Immature natural killer cell (primary cell): Measurements from ENCODE around the gene PSTPIP2. TPM values are rescaled to one million over a fixed set of nuclear protein-coding genes. Genes with fewer than 3 reads are reported as not detected.
"Not testable (repeated sequence)": the region's sequence is repeated elsewhere in the genome, so short reads cannot be mapped to it uniquely, and the experiment has no call there.

ENCODE experiments used
- DNase-seq, 3 donors: peaks; one replicate each; pipeline ENCODE4 v3.0.0; 2022; ENCODE audit warnings: mixed read lengths in 1 of 3
- H3K27ac Mint-ChIP-seq, 6 donors: one replicate each; pipeline ENCODE4 v1.8.0; 2020; ENCODE audit warnings: mixed read lengths in 6 of 6, mild to moderate bottlenecking in 5 of 6, inconsistent platforms in 4 of 6, moderate library complexity in 3 of 6
- H3K27me3 Mint-ChIP-seq, 3 donors: one replicate each; pipeline ENCODE4 v1.8.0; 2020 to 2021; ENCODE audit warnings: low read depth in 3 of 3, mild to moderate bottlenecking in 3 of 3, mixed read lengths in 3 of 3, moderate library complexity in 3 of 3, inconsistent platforms in 1 of 3
- H3K36me3 Mint-ChIP-seq, 3 donors: one replicate each; pipeline ENCODE4 v1.8.0; 2020; ENCODE audit warnings: mixed read lengths in 3 of 3, inconsistent platforms in 2 of 3, mild to moderate bottlenecking in 2 of 3
- H3K4me1 Mint-ChIP-seq, 2 donors: one replicate each; pipeline ENCODE4 v1.8.0; 2020; ENCODE audit warnings: inconsistent platforms in 2 of 2, mild to moderate bottlenecking in 2 of 2, mixed read lengths in 2 of 2, moderate library complexity in 1 of 2
- H3K4me3 Mint-ChIP-seq, 5 donors: one replicate each; pipeline ENCODE4 v1.8.0; 2020; ENCODE audit warnings: mild to moderate bottlenecking in 5 of 5, mixed read lengths in 5 of 5, inconsistent platforms in 3 of 5, moderate library complexity in 3 of 5
- H3K9me3 Mint-ChIP-seq, 6 donors: one replicate each; pipeline ENCODE4 v1.8.0; 2020; ENCODE audit warnings: mild to moderate bottlenecking in 6 of 6, mixed read lengths in 6 of 6, inconsistent platforms in 4 of 6, moderate library complexity in 3 of 6
- polyA plus RNA-seq, 3 donors: library from polyadenylated mRNA; unstranded; fragments of 300-500 nt; fragmentation: Illumina TruSeq; gene quantifications; one replicate each; pipeline ENCODE4 v1.2.3, GENCODE V29; 2021

PSTPIP2 gene
- polyA plus RNA-seq, 3 donors from 2014 or later, result 27.7 to 37.7 (median 31.6) TPM

GRCh38 chr18:45978084-45978483 lies 94.0 kb downstream of the PSTPIP2 start:
- Mint-ChIP-seq H3K27ac (no peak overlapping the region), H3K27me3 (peaks cover 0 to 3% (median 0%) of the 10 kb centered on the region in 3 donors), H3K4me3 (no peak overlapping the region), H3K4me1 (peaks cover 3 to 8% of the 10 kb centered on the region in 2 donors), H3K36me3 (peaks cover 0 to 6% (median 5%) of the 10 kb centered on the region in 3 donors), H3K9me3 (no peaks in the 10 kb centered on the region)
- no peak for DNase-seq

GRCh38 chr18:45976974-45977373 lies 95.1 kb downstream of the PSTPIP2 start:
- DNase-seq, result no peak
- Mint-ChIP-seq H3K27me3 (peaks cover 0 to 3% (median 0%) of the 10 kb centered on the region in 3 donors), H3K9me3 (no peaks in the 10 kb centered on the region), H3K27ac (no peak overlapping the region), H3K4me3 (no peak overlapping the region), H3K36me3 (peaks cover 0 to 3% (median 0%) of the 10 kb centered on the region in 3 donors), H3K4me1 (peaks cover 3 to 8% of the 10 kb centered on the region in 2 donors)

- peaks cover 3 to 8% of the 10 kb centered on the region in 2 donors for H3K4me1 Mint-ChIP-seq
- peaks cover 0 to 3% (median 0%) of the 10 kb centered on the region in 3 donors for H3K36me3 Mint-ChIP-seq
- DNase-seq, result no peak
- H3K27ac Mint-ChIP-seq, result no peak overlapping the region
- H3K9me3 Mint-ChIP-seq, result no peaks in the 10 kb centered on the region
- H3K27me3 Mint-ChIP-seq, result peaks cover 0 to 3% (median 0%) of the 10 kb centered on the region in 3 donors
- H3K4me3 Mint-ChIP-seq, result no peak overlapping the region
These were observed 95.5 kb downstream of the PSTPIP2 start for GRCh38 chr18:45976566-45976965.

DNA sequence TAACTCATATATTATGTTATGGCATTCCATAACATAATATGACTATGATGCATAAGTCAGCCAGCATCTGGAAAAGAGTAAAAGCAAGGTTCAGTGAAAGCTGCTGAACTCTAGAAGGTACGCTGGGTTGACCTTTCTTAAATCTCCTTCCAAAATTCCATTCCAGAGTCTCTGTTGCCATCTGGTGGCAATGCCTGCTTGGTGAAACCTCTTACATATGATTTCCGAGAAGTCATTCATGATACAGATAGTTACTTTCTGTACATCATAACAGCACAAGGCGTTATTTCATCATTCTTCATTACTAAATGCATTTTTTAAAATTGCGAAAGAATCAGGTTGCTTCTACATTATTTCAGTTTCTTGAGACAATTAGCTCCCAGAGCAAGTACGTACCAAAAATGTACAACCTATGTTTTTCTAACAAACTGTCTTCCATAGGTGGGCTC lies 97.9 kb downstream of the PSTPIP2 start:
- H3K4me3 Mint-ChIP-seq, result peak overlapping the region in 3 of 5 donors; percentile 7 to 33 (median 15)
- no peaks in the 10 kb centered on the region for H3K36me3 Mint-ChIP-seq
- no peak overlapping the region for H3K27ac Mint-ChIP-seq
- H3K27me3 Mint-ChIP-seq, result peaks cover 0 to 3% (median 0%) of the 10 kb centered on the region in 3 donors
- peak; percentile 60 to 70 (median 62) for DNase-seq
- peaks cover 3 to 8% of the 10 kb centered on the region in 2 donors for H3K4me1 Mint-ChIP-seq
- no peaks in the 10 kb centered on the region for H3K9me3 Mint-ChIP-seq

DNA sequence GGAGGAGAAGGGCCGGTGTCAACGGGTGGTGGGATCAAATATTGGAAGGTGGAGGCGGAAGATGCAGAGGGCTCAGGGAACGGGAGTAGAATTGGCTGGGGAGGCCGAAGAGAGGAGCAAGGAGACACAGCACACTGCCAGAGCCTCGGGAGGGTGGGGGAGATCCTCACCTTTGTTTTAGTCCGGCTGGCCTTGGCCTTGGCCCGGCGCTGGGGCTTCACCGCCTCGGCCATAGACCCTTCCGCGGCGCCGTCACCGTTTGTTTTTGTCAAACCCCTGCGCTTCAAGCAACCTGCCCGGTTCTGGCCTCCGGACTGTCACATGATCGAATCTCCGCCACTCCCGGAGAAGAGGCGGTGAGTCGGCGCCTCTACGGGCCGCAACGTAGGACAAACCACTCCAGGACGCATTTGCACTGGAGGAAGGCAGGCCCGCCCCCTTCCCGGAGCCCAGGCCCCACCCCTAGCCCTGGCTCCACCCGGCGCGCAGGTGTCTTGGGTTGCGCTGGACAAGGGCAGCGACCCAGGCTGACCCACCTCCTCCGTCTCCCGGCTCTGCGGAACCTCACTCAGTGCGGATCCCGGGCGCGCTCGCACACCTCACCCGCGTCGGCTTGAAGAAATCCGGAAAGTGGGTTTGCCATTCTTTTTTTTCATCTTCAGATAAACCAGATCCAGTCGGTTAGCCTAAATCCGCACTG lies 104.9 kb downstream of the PSTPIP2 start, which contains the start of gene EPG5:
TSS of gene EPG5 (minus strand) at position 323 of the 700 bp plus-strand sequence. CDS start at position 233, 90 bp downstream.
- peaks cover 6 to 15% (median 10%) of the 10 kb centered on the region in 3 donors for H3K27me3 Mint-ChIP-seq
- H3K9me3 Mint-ChIP-seq, result no peaks in the 10 kb centered on the region
- peak within 1 kb of the TSS; percentile 88 to 98 (median 96) for H3K27ac Mint-ChIP-seq
- H3K4me3 Mint-ChIP-seq, result peak within 1 kb of the TSS; percentile 91 to 100 (median 99)
- peaks cover 50 to 56% of the 10 kb centered on the region in 2 donors for H3K4me1 Mint-ChIP-seq
- peak; percentile 90 to 92 (median 91) for DNase-seq
- H3K36me3 Mint-ChIP-seq, result peaks cover 3 to 13% (median 6%) of the 10 kb centered on the region in 3 donors

GRCh38 chr18:45964913-45965312 lies 107.1 kb downstream of the PSTPIP2 start:
- peaks cover 3 to 24% (median 19%) of the 10 kb centered on the region in 3 donors for H3K36me3 Mint-ChIP-seq
- not testable (repeated sequence) for DNase-seq, H3K9me3 Mint-ChIP-seq
- peaks cover 6 to 15% (median 14%) of the 10 kb centered on the region in 3 donors for H3K27me3 Mint-ChIP-seq
- peak overlapping the region in 5 of 6 donors; percentile 36 to 94 (median 73) for H3K27ac Mint-ChIP-seq
- peaks cover 71 to 77% of the 10 kb centered on the region in 2 donors for H3K4me1 Mint-ChIP-seq
- H3K4me3 Mint-ChIP-seq, result peak overlapping the region; percentile 52 to 80 (median 64)

DNA sequence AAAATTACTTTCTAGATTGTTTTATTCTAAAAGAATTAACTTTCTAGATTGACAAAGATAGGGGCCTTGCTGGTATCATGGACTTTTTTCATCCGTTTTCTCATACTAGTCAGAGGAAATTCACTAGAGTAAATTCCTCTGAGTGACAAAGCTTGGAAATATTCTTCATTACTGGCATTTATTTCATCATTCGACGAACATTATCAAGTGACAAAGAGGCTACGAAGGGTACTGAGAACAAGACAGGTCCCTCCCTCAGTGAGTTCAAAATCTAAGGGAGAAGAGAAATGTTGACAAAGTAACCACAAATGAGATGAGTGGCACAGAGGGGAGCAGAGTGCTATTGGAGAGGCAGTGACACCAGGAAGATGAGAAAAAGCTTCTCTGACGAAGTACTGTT lies 109.2 kb downstream of the PSTPIP2 start:
- H3K36me3 Mint-ChIP-seq, result peaks cover 3 to 24% (median 19%) of the 10 kb centered on the region in 3 donors
- peak overlapping the region; percentile 90 to 98 (median 92) for H3K27ac Mint-ChIP-seq
- peak; percentile 20 to 38 (median 31) for DNase-seq
- peak overlapping the region; percentile 46 to 78 (median 74) for H3K4me3 Mint-ChIP-seq
- peaks cover 6 to 14% (median 13%) of the 10 kb centered on the region in 3 donors for H3K27me3 Mint-ChIP-seq
- H3K9me3 Mint-ChIP-seq, result no peaks in the 10 kb centered on the region
- H3K4me1 Mint-ChIP-seq, result peaks cover 79 to 84% of the 10 kb centered on the region in 2 donors

- peak; percentile 36 to 68 (median 64) for DNase-seq
- peak overlapping the region; percentile 46 to 78 (median 74) for H3K4me3 Mint-ChIP-seq
- no peaks in the 10 kb centered on the region for H3K9me3 Mint-ChIP-seq
These were observed 109.6 kb downstream of the PSTPIP2 start for GRCh38 chr18:45962461-45962860.

DNA sequence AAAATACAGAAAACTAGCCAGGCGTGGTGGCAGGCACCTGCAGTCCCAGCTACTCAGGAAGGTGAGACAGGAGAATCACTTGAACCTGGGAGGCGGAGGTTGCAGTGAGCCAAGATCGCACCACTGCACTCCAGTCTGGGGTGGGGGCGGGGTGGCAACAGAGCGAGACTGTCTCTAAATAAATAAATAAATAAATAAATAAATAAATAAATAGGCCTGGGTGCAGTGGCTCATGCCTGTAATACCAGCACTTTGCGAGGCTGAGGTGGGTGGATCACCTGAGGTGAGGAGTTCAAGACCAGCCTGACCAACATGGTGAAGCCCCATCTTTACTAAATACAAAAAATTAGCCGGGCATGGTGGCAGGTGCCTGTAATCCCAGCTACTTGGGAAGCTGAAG lies 112.6 kb downstream of the PSTPIP2 start:
- Mint-ChIP-seq H3K4me1 (peaks cover 61 to 77% of the 10 kb centered on the region in 2 donors), H3K36me3 (peaks cover 6 to 37% (median 22%) of the 10 kb centered on the region in 3 donors)
- H3K27ac Mint-ChIP-seq, H3K27me3 Mint-ChIP-seq, DNase-seq, H3K9me3 Mint-ChIP-seq, H3K4me3 Mint-ChIP-seq: not testable (repeated sequence)

More at GRCh38 chr18:45962461-45962860, 109.6 kb downstream of the PSTPIP2 start:
- Mint-ChIP-seq H3K27me3 (peaks cover 6 to 14% (median 11%) of the 10 kb centered on the region in 3 donors), H3K27ac (peak overlapping the region; percentile 90 to 98 (median 92)), H3K36me3 (peaks cover 3 to 26% (median 19%) of the 10 kb centered on the region in 3 donors), H3K4me1 (peaks cover 79 to 84% of the 10 kb centered on the region in 2 donors)

GRCh38 chr18:45958730-45959129 lies 113.3 kb downstream of the PSTPIP2 start:
- peaks cover 58 to 74% of the 10 kb centered on the region in 2 donors for H3K4me1 Mint-ChIP-seq
- H3K27me3 Mint-ChIP-seq, result peaks cover 0 to 6% (median 0%) of the 10 kb centered on the region in 3 donors
- peaks cover 8 to 44% (median 26%) of the 10 kb centered on the region in 3 donors for H3K36me3 Mint-ChIP-seq

DNA sequence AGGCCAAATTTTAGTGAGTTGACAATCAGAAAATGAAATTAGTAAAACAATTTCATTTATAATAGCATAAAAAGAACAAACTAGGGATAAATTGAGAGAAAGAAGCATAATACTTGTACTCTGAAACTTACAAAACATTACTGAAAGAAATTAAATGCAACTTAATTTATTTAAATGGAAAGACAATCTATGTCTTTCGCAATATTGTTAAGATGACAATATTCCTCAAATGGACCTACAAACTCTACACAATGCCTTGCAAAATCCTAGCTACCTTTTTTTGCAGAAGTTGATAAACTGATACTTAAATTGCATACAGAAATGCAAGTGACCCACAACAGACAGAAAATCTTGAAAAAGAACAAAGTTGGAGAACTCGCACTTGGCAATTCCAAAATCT lies 114.0 kb downstream of the PSTPIP2 start:
- H3K4me3 Mint-ChIP-seq, result no peak overlapping the region
- peaks cover 51 to 74% of the 10 kb centered on the region in 2 donors for H3K4me1 Mint-ChIP-seq
- no peaks in the 10 kb centered on the region for H3K9me3 Mint-ChIP-seq
- peaks cover 0 to 6% (median 1%) of the 10 kb centered on the region in 3 donors for H3K27me3 Mint-ChIP-seq
- H3K36me3 Mint-ChIP-seq, result peaks cover 15 to 49% (median 33%) of the 10 kb centered on the region in 3 donors
- no peak for DNase-seq
- peak overlapping the region in 3 of 6 donors; percentile 10 to 48 (median 29) for H3K27ac Mint-ChIP-seq

More at GRCh38 chr18:45958730-45959129, 113.3 kb downstream of the PSTPIP2 start:
- Mint-ChIP-seq H3K9me3 (no peaks in the 10 kb centered on the region), H3K27ac (peak overlapping the region in 5 of 6 donors; percentile 25 to 70 (median 36)), H3K4me3 (peak overlapping the region in 1 of 5 donors; percentile 20)
- no peak for DNase-seq

DNA sequence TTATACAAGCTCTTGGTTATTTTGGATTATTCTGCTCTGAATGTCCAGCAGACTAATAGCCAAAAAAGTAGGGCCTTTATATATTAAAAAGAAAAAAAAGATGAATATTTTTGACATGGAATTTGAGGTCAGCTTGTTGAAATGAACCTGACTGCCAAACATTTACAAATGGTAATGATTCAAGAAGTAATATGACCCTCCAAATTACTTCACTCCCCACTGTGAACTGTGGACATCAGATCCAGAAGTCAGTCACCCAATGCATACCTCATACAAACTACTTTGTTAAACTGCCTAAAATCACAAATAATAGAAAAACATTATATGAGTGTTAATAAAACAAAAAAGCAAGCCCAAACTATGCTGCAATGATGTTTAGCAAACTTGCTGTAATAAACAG lies 115.0 kb downstream of the PSTPIP2 start:
- Mint-ChIP-seq H3K27me3 (peaks cover 0 to 9% (median 1%) of the 10 kb centered on the region in 3 donors), H3K9me3 (no peaks in the 10 kb centered on the region), H3K36me3 (peaks cover 22 to 51% (median 39%) of the 10 kb centered on the region in 3 donors), H3K27ac (no peak overlapping the region), H3K4me3 (peak overlapping the region in 1 of 5 donors; percentile 17), H3K4me1 (peaks cover 42 to 73% of the 10 kb centered on the region in 2 donors)
- no peak for DNase-seq

DNA sequence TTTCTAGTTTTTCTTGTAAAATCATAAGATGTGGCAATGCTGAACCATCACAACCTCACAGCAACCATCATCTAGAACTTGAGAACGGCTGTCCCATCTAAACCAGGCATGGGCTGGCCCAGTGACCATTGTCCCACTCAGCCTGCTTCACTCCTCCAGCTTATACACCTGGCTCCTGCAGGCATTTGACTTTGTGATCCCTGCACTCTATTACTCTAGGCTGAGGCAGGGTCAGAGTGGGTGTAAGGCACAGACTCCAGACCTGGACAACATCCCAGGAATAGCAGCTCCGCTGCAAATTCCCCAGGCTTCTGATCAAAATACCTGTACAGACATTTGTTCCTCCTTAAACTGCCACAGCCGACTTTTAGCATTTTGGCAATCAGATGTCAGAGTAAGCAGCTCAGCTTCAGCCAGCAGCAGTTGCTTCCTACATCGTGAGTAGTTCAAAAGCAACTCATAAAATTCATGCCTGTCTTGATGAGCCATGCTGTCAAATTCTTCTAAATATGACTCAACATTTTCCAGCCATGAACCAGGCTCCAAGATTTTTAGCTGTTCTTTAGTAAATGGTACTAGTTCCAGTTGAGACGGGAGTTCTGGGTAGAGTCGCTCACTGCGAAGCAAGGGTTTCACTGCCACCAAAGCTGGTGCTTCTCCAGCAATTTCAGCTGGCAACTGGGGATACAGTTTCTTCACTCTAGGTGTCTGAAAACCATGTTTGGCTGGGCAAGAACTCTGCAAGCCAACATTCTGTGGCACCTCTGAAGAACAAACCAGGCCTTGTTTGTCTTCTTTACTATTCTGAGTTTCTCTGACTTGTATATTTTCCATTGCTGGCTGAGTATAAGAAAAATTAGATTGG lies 117.8 kb downstream of the PSTPIP2 start:
- H3K4me1 Mint-ChIP-seq, result peaks cover 25 to 59% of the 10 kb centered on the region in 2 donors
- peaks cover 0 to 5% (median 1%) of the 10 kb centered on the region in 3 donors for H3K27me3 Mint-ChIP-seq
- no peak for DNase-seq
- H3K27ac Mint-ChIP-seq, result no peak overlapping the region
- H3K36me3 Mint-ChIP-seq, result peaks cover 46 to 66% (median 49%) of the 10 kb centered on the region in 3 donors
- no peaks in the 10 kb centered on the region for H3K9me3 Mint-ChIP-seq
- no peak overlapping the region for H3K4me3 Mint-ChIP-seq
